ENCODE results near the gene ABCB8.

Gene ABCB8

GRCh38 chr7:151088856-151089699 lies 60.8 kb downstream of the ABCB8 start:
- no peak for DNase-seq

DNA sequence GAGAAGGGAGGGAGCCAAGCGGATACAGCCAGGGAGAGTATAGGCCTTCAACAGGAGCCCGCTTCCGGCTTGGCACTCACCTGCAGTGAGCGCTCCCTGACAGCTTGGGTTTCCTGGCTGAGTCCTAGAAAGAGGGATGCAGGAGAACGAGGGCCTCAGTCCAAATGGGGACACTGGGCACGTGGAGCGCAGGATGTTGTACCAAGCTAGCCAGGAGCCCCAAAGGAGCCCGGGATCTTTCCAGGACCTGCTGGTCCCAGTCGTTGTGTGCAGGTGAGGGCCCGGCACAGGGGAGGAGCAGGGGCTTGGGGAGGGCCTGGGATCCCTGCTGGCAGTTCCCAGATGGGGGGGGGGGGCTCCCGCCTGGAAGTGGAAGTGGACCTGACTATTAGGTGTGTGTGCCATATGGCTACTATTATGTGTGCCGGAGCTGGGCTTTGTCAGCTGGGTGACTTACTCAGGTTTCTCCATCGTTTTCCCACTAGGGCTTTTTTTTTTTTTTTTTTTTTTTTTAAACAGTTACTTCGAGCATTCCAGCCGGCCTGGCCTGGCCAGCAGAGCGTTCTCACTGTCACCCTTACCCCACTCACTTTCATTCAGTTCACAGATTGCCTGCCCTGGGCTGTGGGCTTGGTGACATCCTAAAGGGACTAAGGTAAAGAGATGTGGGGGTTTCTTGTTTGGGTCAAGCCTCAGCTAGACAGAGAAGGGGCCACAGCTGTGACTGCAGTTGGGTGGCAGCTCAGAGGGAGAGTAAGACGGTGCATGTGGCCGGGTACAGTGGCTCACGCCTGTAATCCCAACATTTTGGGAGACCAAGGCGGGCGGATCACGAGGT lies 61.9 kb downstream of the ABCB8 start:
- DNase-seq: no peak

DNA sequence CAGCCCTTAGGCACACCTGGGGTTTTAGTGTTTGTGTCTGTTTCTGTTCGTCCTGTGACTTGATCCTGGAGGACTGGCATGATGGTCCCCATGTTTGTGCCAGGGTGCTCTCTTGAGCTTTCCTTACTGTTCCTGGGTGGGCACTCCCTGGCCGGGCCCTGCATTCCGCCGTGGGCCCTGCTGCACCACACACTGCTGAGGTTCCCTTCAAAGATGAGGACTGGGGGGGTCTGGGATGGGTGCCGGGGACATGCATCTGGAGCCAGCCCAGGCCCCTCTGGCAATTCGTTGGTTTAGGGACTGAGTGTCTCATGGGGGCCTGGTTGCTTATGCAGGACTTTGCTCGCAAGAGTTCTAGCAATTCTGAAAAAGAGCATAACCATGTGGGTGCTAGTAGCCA lies 62.8 kb downstream of the ABCB8 start:
- no peak for DNase-seq

DNA sequence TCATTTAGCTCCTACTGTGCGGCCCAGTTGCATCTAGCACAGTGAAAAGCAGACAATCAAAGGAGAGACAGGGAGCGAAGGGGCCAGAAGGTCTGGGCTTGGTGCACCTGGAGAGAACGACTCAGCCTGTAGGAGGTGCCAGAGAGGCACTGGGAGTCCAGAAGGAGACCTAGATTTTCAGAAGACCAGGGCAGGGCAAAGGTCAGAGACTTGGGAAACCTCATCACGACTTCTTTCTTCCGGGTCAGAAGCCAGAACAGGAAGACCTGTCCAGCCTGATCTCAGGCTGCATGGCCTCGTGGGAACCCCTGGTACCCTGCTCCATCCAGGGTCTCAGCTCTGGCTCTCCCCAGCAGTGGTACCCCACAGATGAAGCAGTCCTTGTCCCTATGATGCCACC lies 63.2 kb downstream of the ABCB8 start:
- no peak for DNase-seq

- no peak for DNase-seq
Observed at GRCh38 chr7:151091988-151092387, 63.7 kb downstream of the ABCB8 start.

DNA sequence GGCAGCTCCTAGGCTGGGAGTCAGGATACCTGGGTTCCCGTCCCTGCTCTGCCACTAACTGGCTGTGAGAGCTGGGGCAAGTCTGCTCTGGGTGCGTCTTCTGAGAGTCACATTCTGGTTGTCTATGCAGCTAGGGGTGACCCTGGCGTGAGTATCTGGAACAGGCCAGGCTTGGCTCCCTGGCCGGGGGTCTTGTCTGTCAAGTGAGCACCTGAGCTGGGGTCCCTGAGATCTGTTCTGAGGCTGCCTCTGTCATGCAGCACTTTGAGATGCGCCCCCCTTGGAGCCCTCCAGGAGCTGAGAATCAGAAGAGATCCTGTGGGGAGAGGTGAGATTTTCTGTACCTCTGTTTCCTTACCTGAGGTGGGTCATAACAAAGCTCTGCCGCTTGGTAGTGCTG lies 65.5 kb downstream of the ABCB8 start:
- DNase-seq: no peak

- no peak for DNase-seq
Observed at GRCh38 chr7:151094675-151095074, 66.4 kb downstream of the ABCB8 start.

DNA sequence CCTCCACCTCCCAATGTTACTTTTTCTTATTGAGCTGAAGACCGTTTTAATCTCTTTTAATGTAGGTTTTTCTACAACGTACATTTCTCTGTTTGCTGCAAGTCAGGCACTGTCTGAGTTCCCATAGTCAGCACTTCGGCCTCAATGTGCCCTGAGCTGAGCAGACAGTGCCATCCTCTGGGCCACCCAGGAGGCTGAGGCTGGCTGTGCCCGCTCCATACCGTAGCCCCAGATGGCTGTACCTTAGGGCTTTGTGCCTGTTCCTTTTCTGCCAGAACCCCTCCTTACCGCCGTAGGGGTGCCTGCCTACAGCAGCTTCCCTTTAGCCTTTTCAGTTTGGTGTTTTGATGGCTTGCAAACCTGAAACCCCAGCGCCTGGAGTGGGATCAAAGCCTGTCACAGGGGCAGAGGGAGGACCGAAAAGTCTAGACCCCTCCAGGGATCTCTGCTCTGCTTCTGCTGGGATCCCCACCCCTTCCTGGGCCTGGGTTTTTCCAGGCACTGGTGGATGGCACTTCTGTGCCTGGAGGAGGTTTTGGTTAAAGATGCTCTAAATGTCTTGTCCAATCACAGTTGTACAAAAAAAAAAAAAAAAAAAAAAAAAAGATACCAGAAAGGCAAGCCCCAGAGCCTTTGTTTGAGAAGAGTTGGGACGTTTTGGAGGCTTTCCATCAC lies 67.0 kb downstream of the ABCB8 start:
- DNase-seq: no peak

GRCh38 chr7:151095828-151096475 lies 67.7 kb downstream of the ABCB8 start:
- DNase-seq: peak; percentile 55
